Measurements from ENCODE around the gene ANKRD37.

DNA sequence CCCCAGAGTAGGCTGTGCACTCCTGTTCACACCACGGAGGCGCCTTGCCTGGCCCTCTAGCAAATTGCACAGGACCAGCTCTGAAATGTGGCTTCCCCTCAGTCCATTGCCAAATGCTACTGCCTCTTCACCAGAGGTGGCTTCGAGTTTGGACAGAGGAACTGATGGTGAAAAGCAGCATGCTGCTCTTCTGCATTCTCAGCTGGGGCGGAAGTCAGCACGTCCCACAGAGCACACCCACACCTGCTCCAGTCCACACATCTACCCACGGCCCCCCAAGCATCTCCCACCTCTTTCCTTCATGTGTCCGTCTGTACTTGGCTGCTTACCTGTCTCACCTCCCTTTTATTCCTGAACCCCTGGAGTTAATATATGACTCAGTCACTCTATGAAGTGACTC, 44.4 kb upstream of the ANKRD37 start:
- no peak for TF ChIP-seq CTCF (conservative IDR thresholded peaks at IDR 0.05 in 1 of 2, IDR thresholded peaks at IDR 0.05 in 1 of 2; ENCODE audit: extremely low read depth in 1 of 2, insufficient read depth in 1 of 2, low read depth in 1 of 2, low read length in 2 of 2)
- no peak for TF ChIP-seq EZH2 (IDR thresholded peaks at IDR 0.05; ENCODE audit: borderline replicate concordance, low read length)
